T-helper 2 cell treated with Interferon-gamma antibody and Interleukin-4, amounts not matched to agents 5 μg/mL and 100 μg/mL, for 36 hours (primary cell): ENCODE data around the gene PGAP1.

Experiments used
- DNase-seq: peaks from one replicate; pipeline ENCODE4 v3.0.0; 2021; ENCODE audit warnings: low spot score
- H3K27ac Mint-ChIP-seq: one replicate; pipeline ENCODE4 v1.8.0; 2021; ENCODE audit warnings: mild to moderate bottlenecking, mixed read lengths
- H3K27me3 Mint-ChIP-seq: one replicate; pipeline ENCODE4 v1.8.0; 2021; ENCODE audit warnings: low read depth, mixed read lengths
- H3K36me3 Mint-ChIP-seq: one replicate; pipeline ENCODE4 v1.8.0; 2021; ENCODE audit warnings: low read depth, mixed read lengths
- H3K4me1 Mint-ChIP-seq: one replicate; pipeline ENCODE4 v1.8.0; 2021; ENCODE audit warnings: low read depth, mixed read lengths
- H3K4me3 Mint-ChIP-seq: one replicate; pipeline ENCODE4 v1.8.0; 2022; ENCODE audit warnings: mild to moderate bottlenecking, moderate library complexity, mixed read lengths
- H3K9me3 Mint-ChIP-seq: one replicate; pipeline ENCODE4 v1.8.0; 2021; ENCODE audit warnings: mixed read lengths

Gene PGAP1

GRCh38 chr2:196926562-196927375 is at the start of gene PGAP1:
TSS of gene PGAP1 (minus strand) at chr2:196926707. CDS start at chr2:196926616, 91 bp downstream.
- peaks cover 31% of the 10 kb centered on the region for H3K4me1 Mint-ChIP-seq
- peaks cover 12% of the 10 kb centered on the region for H3K36me3 Mint-ChIP-seq
- peak within 1 kb of the TSS; percentile 96 for H3K4me3 Mint-ChIP-seq

GRCh38 chr2:196974970-196975369 is 48.5 kb upstream of the PGAP1 start:
- H3K27me3 Mint-ChIP-seq = no peaks in the 10 kb centered on the region
- DNase-seq = no peak
- H3K9me3 Mint-ChIP-seq = peaks cover 19% of the 10 kb centered on the region
- H3K4me1 Mint-ChIP-seq = peaks cover 24% of the 10 kb centered on the region
- H3K27ac Mint-ChIP-seq = peak overlapping the region; percentile 28
- H3K4me3 Mint-ChIP-seq = no peak overlapping the region
- H3K36me3 Mint-ChIP-seq = peaks cover 12% of the 10 kb centered on the region

More at GRCh38 chr2:196926562-196927375, at the start of gene PGAP1:
- DNase-seq = peak; percentile 95
- no peaks in the 10 kb centered on the region for H3K27me3 Mint-ChIP-seq
- H3K9me3 Mint-ChIP-seq = no peaks in the 10 kb centered on the region
- peak within 1 kb of the TSS; percentile 96 for H3K27ac Mint-ChIP-seq

- no peak overlapping the region for H3K4me3 Mint-ChIP-seq
- peaks cover 22% of the 10 kb centered on the region for H3K4me1 Mint-ChIP-seq
- H3K36me3 Mint-ChIP-seq = peaks cover 10% of the 10 kb centered on the region
- peak; percentile 44 for DNase-seq
- no peak overlapping the region for H3K27ac Mint-ChIP-seq
- H3K9me3 Mint-ChIP-seq = peaks cover 6% of the 10 kb centered on the region
- H3K27me3 Mint-ChIP-seq = no peaks in the 10 kb centered on the region
Observed at GRCh38 chr2:196971574-196972279, 45.2 kb upstream of the PGAP1 start.

- Mint-ChIP-seq H3K4me3 (no peak overlapping the region), H3K4me1 (peaks cover 20% of the 10 kb centered on the region), H3K27ac (no peak overlapping the region), H3K9me3 (peaks cover 3% of the 10 kb centered on the region), H3K27me3 (no peaks in the 10 kb centered on the region), H3K36me3 (peaks cover 5% of the 10 kb centered on the region)
- no peak for DNase-seq
Observed at GRCh38 chr2:196970099-196970498, 43.6 kb upstream of the PGAP1 start.

GRCh38 chr2:196968516-196968915 is 42.0 kb upstream of the PGAP1 start:
- no peak overlapping the region for H3K27ac Mint-ChIP-seq
- peaks cover 18% of the 10 kb centered on the region for H3K4me1 Mint-ChIP-seq
- peaks cover 3% of the 10 kb centered on the region for H3K36me3 Mint-ChIP-seq
- peaks cover 3% of the 10 kb centered on the region for H3K9me3 Mint-ChIP-seq
- DNase-seq = no peak
- H3K4me3 Mint-ChIP-seq = no peak overlapping the region
- no peaks in the 10 kb centered on the region for H3K27me3 Mint-ChIP-seq

GRCh38 chr2:196967775-196968174 is 41.3 kb upstream of the PGAP1 start:
- peaks cover 3% of the 10 kb centered on the region for H3K36me3 Mint-ChIP-seq
- H3K4me1 Mint-ChIP-seq = peaks cover 22% of the 10 kb centered on the region
- no peak for DNase-seq
- peaks cover 3% of the 10 kb centered on the region for H3K9me3 Mint-ChIP-seq
- H3K27me3 Mint-ChIP-seq = no peaks in the 10 kb centered on the region
- no peak overlapping the region for H3K27ac Mint-ChIP-seq
- H3K4me3 Mint-ChIP-seq = no peak overlapping the region

GRCh38 chr2:196967116-196967515 is 40.6 kb upstream of the PGAP1 start:
- peaks cover 3% of the 10 kb centered on the region for H3K9me3 Mint-ChIP-seq
- H3K36me3 Mint-ChIP-seq = peaks cover 3% of the 10 kb centered on the region
- H3K4me3 Mint-ChIP-seq = no peak overlapping the region
- no peak for DNase-seq
- no peak overlapping the region for H3K27ac Mint-ChIP-seq
- no peaks in the 10 kb centered on the region for H3K27me3 Mint-ChIP-seq
- peaks cover 26% of the 10 kb centered on the region for H3K4me1 Mint-ChIP-seq

- H3K36me3 Mint-ChIP-seq = peaks cover 3% of the 10 kb centered on the region
- H3K4me1 Mint-ChIP-seq = peaks cover 28% of the 10 kb centered on the region
- no peak overlapping the region for H3K4me3 Mint-ChIP-seq
- no peak overlapping the region for H3K27ac Mint-ChIP-seq
- no peaks in the 10 kb centered on the region for H3K27me3 Mint-ChIP-seq
- H3K9me3 Mint-ChIP-seq = peaks cover 3% of the 10 kb centered on the region
- DNase-seq = no peak
Observed at GRCh38 chr2:196966061-196966460, 39.6 kb upstream of the PGAP1 start.

GRCh38 chr2:196965651-196966050 is 39.1 kb upstream of the PGAP1 start:
- Mint-ChIP-seq H3K4me3 (no peak overlapping the region), H3K4me1 (peaks cover 27% of the 10 kb centered on the region), H3K9me3 (peaks cover 3% of the 10 kb centered on the region), H3K27ac (no peak overlapping the region), H3K36me3 (peaks cover 3% of the 10 kb centered on the region), H3K27me3 (no peaks in the 10 kb centered on the region)
- no peak for DNase-seq

GRCh38 chr2:196963961-196964360 is 37.5 kb upstream of the PGAP1 start:
- no peak overlapping the region for H3K27ac Mint-ChIP-seq
- H3K4me1 Mint-ChIP-seq = peaks cover 20% of the 10 kb centered on the region
- no peak overlapping the region for H3K4me3 Mint-ChIP-seq
- peaks cover 6% of the 10 kb centered on the region for H3K9me3 Mint-ChIP-seq
- no peak for DNase-seq
- no peaks in the 10 kb centered on the region for H3K27me3 Mint-ChIP-seq
- peaks cover 1% of the 10 kb centered on the region for H3K36me3 Mint-ChIP-seq

GRCh38 chr2:196963043-196963442 is 36.5 kb upstream of the PGAP1 start:
- no peaks in the 10 kb centered on the region for H3K27me3 Mint-ChIP-seq

GRCh38 chr2:196962325-196962724 is 35.8 kb upstream of the PGAP1 start:
- Mint-ChIP-seq H3K27me3 (no peaks in the 10 kb centered on the region), H3K9me3 (peaks cover 9% of the 10 kb centered on the region), H3K4me1 (peaks cover 20% of the 10 kb centered on the region), H3K4me3 (peak overlapping the region; percentile 6), H3K27ac (no peak overlapping the region), H3K36me3 (peaks cover 3% of the 10 kb centered on the region)
- DNase-seq = no peak

More at GRCh38 chr2:196963043-196963442, 36.5 kb upstream of the PGAP1 start:
- no peak for DNase-seq
- Mint-ChIP-seq H3K27ac (peak overlapping the region; percentile 4), H3K4me1 (peaks cover 20% of the 10 kb centered on the region), H3K4me3 (no peak overlapping the region), H3K9me3 (peaks cover 11% of the 10 kb centered on the region), H3K36me3 (peaks cover 4% of the 10 kb centered on the region)

GRCh38 chr2:196961889-196962288 is 35.4 kb upstream of the PGAP1 start:
- peak; percentile 20 for DNase-seq
- H3K4me3 Mint-ChIP-seq = peak overlapping the region; percentile 6
- H3K27ac Mint-ChIP-seq = peak overlapping the region; percentile 51
- H3K9me3 Mint-ChIP-seq = peaks cover 9% of the 10 kb centered on the region
- no peaks in the 10 kb centered on the region for H3K27me3 Mint-ChIP-seq
- H3K4me1 Mint-ChIP-seq = peaks cover 20% of the 10 kb centered on the region
- H3K36me3 Mint-ChIP-seq = peaks cover 3% of the 10 kb centered on the region

GRCh38 chr2:196959734-196960338 is 33.3 kb upstream of the PGAP1 start:
- no peak for DNase-seq
- Mint-ChIP-seq H3K27ac (no peak overlapping the region), H3K4me1 (peaks cover 22% of the 10 kb centered on the region), H3K27me3 (no peaks in the 10 kb centered on the region), H3K4me3 (no peak overlapping the region), H3K36me3 (peaks cover 3% of the 10 kb centered on the region), H3K9me3 (peaks cover 9% of the 10 kb centered on the region)
